GM18502 (cell line): Measurements from ENCODE around the gene ATG5.

Experiments
- ATAC-seq: cut with Tn5 transposase; IDR thresholded peaks from one replicate; pipeline ENCODE4 v1.9.1; 2021; ENCODE audit warnings: mild to moderate bottlenecking; ENCODE audit not compliant: unreplicated experiment, poor library complexity

Gene ATG5

GRCh38 chr6:106325336-106326178 lies at the start of gene ATG5:
Gene ATG5 (minus strand): TSS chr6:106325760. CDS start chr6:106316208, 9,552 bp downstream.
- peak; percentile 94 for ATAC-seq

- no peak for ATAC-seq
These were observed 48.1 kb upstream of the ATG5 start for GRCh38 chr6:106373502-106374239.

GRCh38 chr6:106372838-106373501 lies 47.4 kb upstream of the ATG5 start:
- ATAC-seq = no peak

- no peak for ATAC-seq
These were observed 45.1 kb upstream of the ATG5 start for GRCh38 chr6:106370639-106371038.

GRCh38 chr6:106369739-106370138 lies 44.2 kb upstream of the ATG5 start:
- no peak for ATAC-seq

GRCh38 chr6:106363401-106364138 lies 38.0 kb upstream of the ATG5 start:
- no peak for ATAC-seq

GRCh38 chr6:106360989-106361430 lies 35.5 kb upstream of the ATG5 start:
- ATAC-seq = peak; percentile 28

GRCh38 chr6:106360410-106360988 lies 34.9 kb upstream of the ATG5 start, which contains the start of gene CRYBG1:
Gene CRYBG1 (plus strand): TSS chr6:106360717. CDS start chr6:106360909, 192 bp downstream.
- peak; percentile 82 for ATAC-seq

GRCh38 chr6:106359959-106360409 lies 34.4 kb upstream of the ATG5 start:
- ATAC-seq = peak; percentile 14

- ATAC-seq = no peak
These were observed 30.8 kb upstream of the ATG5 start for GRCh38 chr6:106356378-106356777.

GRCh38 chr6:106347219-106347618 lies 21.7 kb upstream of the ATG5 start:
- ATAC-seq = no peak

GRCh38 chr6:106339334-106340029 lies 13.9 kb upstream of the ATG5 start:
- no peak for ATAC-seq

GRCh38 chr6:106334646-106335448 lies 9.3 kb upstream of the ATG5 start:
- ATAC-seq = peak; percentile 62

- no peak for ATAC-seq
These were observed 729 bp downstream of the ATG5 start for GRCh38 chr6:106324726-106325335.

- ATAC-seq = no peak
These were observed 3.6 kb downstream of the ATG5 start for GRCh38 chr6:106321940-106322339.

GRCh38 chr6:106318851-106319250 lies 6.7 kb downstream of the ATG5 start:
- ATAC-seq = no peak

- ATAC-seq = no peak
These were observed 7.5 kb downstream of the ATG5 start for GRCh38 chr6:106318061-106318460.

GRCh38 chr6:106316375-106316766 lies 9.2 kb downstream of the ATG5 start:
- ATAC-seq = no peak
